Glutamatergic neuron (in vitro differentiated cells): ENCODE results near the gene ALKBH3. TPM values are rescaled to one million over a fixed set of nuclear protein-coding genes. Genes with fewer than 3 reads are reported as not detected.

Experiments used
- DNase-seq: peaks from one replicate; pipeline ENCODE4 v3.0.0; 2022
- H3K27ac Mint-ChIP-seq: one replicate; pipeline ENCODE4 v1.8.0; 2020; ENCODE audit warnings: mild to moderate bottlenecking, mixed read lengths, inconsistent platforms; ENCODE audit not compliant: unreplicated experiment
- H3K27me3 Mint-ChIP-seq: one replicate; pipeline ENCODE4 v1.8.0; 2020; ENCODE audit warnings: mild to moderate bottlenecking, moderate library complexity, mixed read lengths, inconsistent platforms; ENCODE audit not compliant: unreplicated experiment
- H3K36me3 Mint-ChIP-seq: one replicate; pipeline ENCODE4 v1.8.0; 2020; ENCODE audit warnings: mild to moderate bottlenecking, mixed read lengths, inconsistent platforms; ENCODE audit not compliant: unreplicated experiment
- H3K4me1 Mint-ChIP-seq: one replicate; pipeline ENCODE4 v1.8.0; 2020; ENCODE audit warnings: mild to moderate bottlenecking, low read depth, mixed read lengths, inconsistent platforms; ENCODE audit not compliant: unreplicated experiment
- H3K4me3 Mint-ChIP-seq: one replicate; pipeline ENCODE4 v1.8.0; 2020; ENCODE audit warnings: mild to moderate bottlenecking, mixed read lengths, inconsistent platforms; ENCODE audit not compliant: unreplicated experiment
- H3K9me3 Mint-ChIP-seq: one replicate; pipeline ENCODE4 v1.8.0; 2020; ENCODE audit warnings: mild to moderate bottlenecking, moderate library complexity, mixed read lengths, inconsistent platforms; ENCODE audit not compliant: unreplicated experiment
- CTCF ChIP-seq: fragments of 200-600 bp; sonication (generic); IDR thresholded peaks from one replicate; pipeline ENCODE4 v1.5.0; 2021; ENCODE audit not compliant: partially characterized antibody, unreplicated experiment
- total RNA-seq: library from RNA; stranded (reverse); fragmentation: NEBNext Ultra II Directional; extraction: Animal tissue kit (Norgen Biotek cat#: 25700); gene quantifications from one replicate; pipeline ENCODE4 v1.2.1, GENCODE V29; 2021; ENCODE audit not compliant: unreplicated experiment

The ALKBH3 gene
- total RNA-seq, 1 donor from 2014 or later: 30.4 TPM

- peaks cover 44% of the 10 kb centered on the region for H3K4me1 Mint-ChIP-seq
- no peak overlapping the region for H3K27ac Mint-ChIP-seq
- no peak overlapping the region for H3K4me3 Mint-ChIP-seq
- peaks cover 9% of the 10 kb centered on the region for H3K9me3 Mint-ChIP-seq
- TF ChIP-seq CTCF: no peak
- H3K27me3 Mint-ChIP-seq: peaks cover 4% of the 10 kb centered on the region
- no peaks in the 10 kb centered on the region for H3K36me3 Mint-ChIP-seq
- no peak for DNase-seq
These were observed 46.4 kb downstream of the ALKBH3 start for GRCh38 chr11:43927070-43927469.

- Mint-ChIP-seq H3K27me3 (peaks cover 4% of the 10 kb centered on the region), H3K4me1 (peaks cover 36% of the 10 kb centered on the region), H3K27ac (no peak overlapping the region)
These were observed 47.5 kb downstream of the ALKBH3 start for GRCh38 chr11:43927925-43928707.

GRCh38 chr11:43928721-43929120 lies 48.1 kb downstream of the ALKBH3 start:
- Mint-ChIP-seq H3K4me1 (peaks cover 30% of the 10 kb centered on the region), H3K9me3 (peaks cover 6% of the 10 kb centered on the region), H3K36me3 (no peaks in the 10 kb centered on the region), H3K27ac (no peak overlapping the region), H3K4me3 (no peak overlapping the region), H3K27me3 (peaks cover 4% of the 10 kb centered on the region)
- no peak for TF ChIP-seq CTCF
- DNase-seq: no peak

More at GRCh38 chr11:43927925-43928707, 47.5 kb downstream of the ALKBH3 start:
- Mint-ChIP-seq H3K4me3 (no peak overlapping the region), H3K36me3 (no peaks in the 10 kb centered on the region), H3K9me3 (peaks cover 6% of the 10 kb centered on the region)
- TF ChIP-seq CTCF: no peak
- no peak for DNase-seq

- Mint-ChIP-seq H3K4me1 (peaks cover 25% of the 10 kb centered on the region), H3K9me3 (peaks cover 6% of the 10 kb centered on the region), H3K27me3 (peaks cover 1% of the 10 kb centered on the region), H3K4me3 (no peak overlapping the region), H3K36me3 (no peaks in the 10 kb centered on the region), H3K27ac (no peak overlapping the region)
- TF ChIP-seq CTCF: no peak
- DNase-seq: no peak
These were observed 50.5 kb downstream of the ALKBH3 start for GRCh38 chr11:43930868-43931716.

- Mint-ChIP-seq H3K36me3 (no peaks in the 10 kb centered on the region), H3K9me3 (peaks cover 6% of the 10 kb centered on the region), H3K4me3 (no peak overlapping the region), H3K27ac (no peak overlapping the region), H3K4me1 (peaks cover 21% of the 10 kb centered on the region), H3K27me3 (peaks cover 1% of the 10 kb centered on the region)
- no peak for TF ChIP-seq CTCF
- no peak for DNase-seq
These were observed 51.0 kb downstream of the ALKBH3 start for GRCh38 chr11:43931717-43932039.
